CD4-positive, alpha-beta T cell treated with Interleukin-17A for 1 hour (primary cell): ENCODE measurements around the gene OR5H1.
"Not testable (repeated sequence)": the region's sequence is repeated elsewhere in the genome, so short reads cannot be mapped to it uniquely, and the experiment has no call there.

ENCODE experiments used
- DNase-seq: peaks from one replicate; pipeline ENCODE4 v3.0.0-alpha.2; 2020

The OR5H1 gene

DNA sequence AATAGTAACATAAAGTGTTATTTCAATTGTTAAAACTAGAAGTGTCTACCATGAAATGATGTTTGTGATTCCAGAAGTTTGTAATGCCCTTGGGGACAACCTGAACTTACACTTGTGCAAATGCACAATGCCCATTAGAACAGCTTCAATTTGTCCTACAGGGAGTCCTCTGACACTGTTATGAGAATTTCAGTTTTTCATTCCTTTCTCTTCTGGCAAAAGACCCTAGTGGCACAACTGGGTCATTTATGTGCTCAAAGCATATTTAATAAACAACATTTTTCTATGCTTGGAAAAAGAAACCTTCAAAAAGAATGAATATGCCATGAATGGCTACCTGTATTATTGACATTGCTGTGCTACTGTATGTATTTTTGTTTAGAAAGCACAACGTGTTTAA, at the start of gene OR5H1:
Gene OR5H1 (plus strand): TSS at position 301 of the 400 bp plus-strand sequence. CDS start 1,977 bp downstream, outside the sequence.
- no peak for DNase-seq

DNA sequence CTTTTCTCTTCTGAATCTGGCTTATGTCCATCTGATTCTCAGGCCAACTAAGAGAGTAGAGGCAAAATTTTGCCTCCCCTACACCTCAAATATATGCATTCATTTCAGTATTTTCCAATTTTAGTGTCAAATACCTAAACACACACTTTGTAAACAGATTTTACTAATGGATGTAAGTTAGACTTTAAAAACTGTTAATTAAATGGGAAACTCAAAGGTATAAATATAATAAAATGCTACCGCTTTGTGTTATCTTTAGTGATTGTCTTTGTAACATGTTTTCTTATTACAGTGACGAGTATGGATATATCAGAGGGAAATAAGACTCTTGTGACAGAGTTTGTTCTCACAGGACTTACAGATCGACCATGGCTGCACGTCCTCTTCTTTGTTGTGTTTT, 43.6 kb upstream of the OR5H1 start, which contains the start of gene OR5AC2:
Gene OR5AC2 (plus strand): TSS at position 301 of the 400 bp plus-strand sequence. CDS start 0 bp downstream, at position 301.
- no peak for DNase-seq

DNA sequence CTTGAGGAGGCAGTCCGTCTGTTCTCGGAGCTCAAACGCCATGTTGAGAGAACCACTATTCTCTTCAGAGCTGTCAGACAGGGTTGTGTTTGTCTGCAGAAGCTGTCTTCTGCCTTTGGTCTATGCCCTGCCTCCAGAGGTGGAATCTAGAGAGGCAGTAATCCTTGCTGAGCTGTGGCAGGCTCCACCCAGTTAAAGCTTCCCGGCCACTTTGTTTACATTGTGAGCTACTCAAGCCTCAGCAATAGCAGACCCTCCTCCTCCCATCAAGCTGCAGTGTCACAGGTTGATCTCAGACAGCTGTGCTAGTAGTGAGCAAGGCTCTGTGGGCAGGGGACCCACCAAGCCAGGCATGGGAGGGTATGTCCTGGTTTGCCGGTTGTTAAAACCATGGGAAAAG, 34.6 kb upstream of the OR5H1 start:
- no peak for DNase-seq

DNA sequence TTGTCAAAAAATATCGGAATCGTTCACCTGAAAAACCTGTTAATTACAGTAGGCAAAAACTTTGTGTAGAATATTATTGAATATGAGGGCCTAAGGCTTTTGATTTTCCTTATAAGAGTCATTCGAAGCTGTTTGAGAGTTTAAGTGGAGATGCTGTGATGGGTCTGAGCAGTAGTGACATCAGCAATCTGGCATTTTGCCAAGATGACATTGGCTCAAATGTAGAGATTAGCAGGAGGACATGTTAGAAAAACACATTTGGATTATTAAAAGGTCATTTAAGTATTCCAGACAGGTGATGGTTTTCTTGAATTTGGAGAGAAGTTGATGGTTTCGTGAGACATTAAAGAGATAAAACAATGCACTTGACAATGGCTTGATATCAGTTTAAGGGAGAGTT, 30.7 kb upstream of the OR5H1 start:
- no peak for DNase-seq

- no peak for DNase-seq
These were observed 22.4 kb upstream of the OR5H1 start for GRCh38 chr3:98108162-98108561.

GRCh38 chr3:98109807-98110549, 20.5 kb upstream of the OR5H1 start:
- DNase-seq = no peak

DNA sequence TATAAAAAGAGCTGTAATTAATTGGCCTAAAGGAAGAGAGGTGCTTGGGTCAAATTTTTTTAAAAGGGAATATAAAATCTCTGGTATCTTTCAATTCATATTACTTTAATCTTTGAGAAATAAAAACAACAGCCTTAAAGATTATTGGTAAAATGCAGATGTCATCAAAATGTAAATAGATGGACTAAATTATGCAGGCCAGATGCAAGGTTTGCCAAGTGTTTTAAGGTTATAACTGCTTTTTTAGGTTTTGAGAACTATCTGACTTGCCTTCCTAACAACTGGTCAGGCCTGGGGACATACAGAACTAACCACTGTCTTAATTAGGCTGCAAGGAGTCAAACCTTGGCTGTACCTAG, 20.0 kb upstream of the OR5H1 start:
- no peak for DNase-seq

DNA sequence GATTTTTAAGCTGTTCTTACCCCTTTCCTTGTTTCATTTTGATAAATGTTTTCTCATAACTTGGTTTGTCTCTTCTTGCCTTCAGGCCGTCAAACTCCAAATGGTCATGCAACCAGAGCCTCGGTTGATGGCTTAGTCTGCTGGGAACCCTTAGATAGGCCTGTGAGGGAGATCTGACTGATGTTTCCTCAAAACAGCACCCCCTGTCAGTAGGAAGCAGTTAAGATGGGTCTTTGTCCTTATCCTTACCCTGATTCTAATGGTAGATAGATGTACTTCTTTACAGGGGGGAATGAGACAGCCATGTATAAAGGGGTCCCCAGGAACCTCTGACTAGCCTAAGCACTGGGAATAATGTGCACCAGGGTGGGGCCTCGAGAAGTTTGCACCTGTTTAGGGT, 16.3 kb upstream of the OR5H1 start:
- no peak for DNase-seq

GRCh38 chr3:98115717-98116116, 14.8 kb upstream of the OR5H1 start:
- no peak for DNase-seq

GRCh38 chr3:98136631-98137030, 6.1 kb downstream of the OR5H1 start:
- DNase-seq = no peak

DNA sequence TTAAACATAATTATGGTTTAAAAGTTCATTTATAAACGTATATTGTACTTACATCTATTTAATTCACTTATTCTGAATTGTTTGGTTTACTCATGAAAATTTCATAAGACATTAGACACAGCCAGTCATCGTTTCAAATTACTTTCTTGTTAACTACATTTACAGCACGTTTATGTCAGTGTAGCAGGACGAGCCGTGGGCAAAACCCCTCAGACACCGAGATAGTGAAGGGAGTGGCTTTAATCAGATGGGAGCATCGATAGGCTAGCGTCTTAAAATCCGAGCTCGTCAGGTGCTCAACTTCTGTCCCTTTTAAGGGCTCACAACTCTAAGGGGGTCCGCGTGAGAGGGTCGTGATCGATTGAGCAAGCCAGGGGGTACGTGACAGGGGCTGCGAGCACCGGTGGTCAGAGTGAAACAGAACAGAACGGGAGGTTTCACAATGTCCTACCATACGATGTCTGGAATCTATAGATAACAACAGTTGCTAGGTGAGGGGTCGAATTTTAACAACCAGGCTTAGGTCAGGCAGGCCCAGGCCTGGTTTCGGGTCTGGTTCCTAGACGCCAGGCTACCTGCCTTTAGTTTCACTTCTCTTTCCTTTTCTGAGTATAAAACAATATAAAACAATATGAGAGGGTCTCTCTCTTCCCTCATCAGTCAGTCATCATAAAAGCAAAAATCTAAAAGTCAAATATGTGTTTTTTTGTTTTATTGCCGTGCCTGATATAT, 7.5 kb downstream of the OR5H1 start:
- DNase-seq = not testable (repeated sequence)

GRCh38 chr3:98140531-98140930, 10.0 kb downstream of the OR5H1 start:
- no peak for DNase-seq

GRCh38 chr3:98147179-98147578, 16.7 kb downstream of the OR5H1 start, which contains the start of gene OR5H14:
Gene OR5H14, plus strand, starts transcription at chr3:98147479. Its CDS starts 1,907 bp downstream, at chr3:98149386.
- no peak for DNase-seq

GRCh38 chr3:98148751-98149150, 18.2 kb downstream of the OR5H1 start:
- no peak for DNase-seq

DNA sequence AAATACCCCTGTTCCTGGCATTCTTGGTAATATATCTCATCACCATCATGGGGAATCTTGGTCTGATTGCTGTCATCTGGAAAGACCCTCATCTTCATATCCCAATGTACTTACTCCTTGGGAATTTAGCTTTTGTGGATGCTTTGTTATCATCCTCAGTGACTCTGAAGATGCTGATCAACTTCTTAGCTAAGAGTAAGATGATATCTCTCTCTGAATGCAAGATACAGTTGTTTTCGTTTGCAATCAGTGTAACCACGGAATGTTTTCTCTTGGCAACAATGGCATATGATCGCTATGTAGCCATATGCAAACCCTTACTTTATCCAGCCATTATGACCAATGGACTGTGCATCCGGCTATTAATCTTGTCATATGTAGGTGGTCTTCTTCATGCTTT, 18.9 kb downstream of the OR5H1 start:
- not testable (repeated sequence) for DNase-seq

DNA sequence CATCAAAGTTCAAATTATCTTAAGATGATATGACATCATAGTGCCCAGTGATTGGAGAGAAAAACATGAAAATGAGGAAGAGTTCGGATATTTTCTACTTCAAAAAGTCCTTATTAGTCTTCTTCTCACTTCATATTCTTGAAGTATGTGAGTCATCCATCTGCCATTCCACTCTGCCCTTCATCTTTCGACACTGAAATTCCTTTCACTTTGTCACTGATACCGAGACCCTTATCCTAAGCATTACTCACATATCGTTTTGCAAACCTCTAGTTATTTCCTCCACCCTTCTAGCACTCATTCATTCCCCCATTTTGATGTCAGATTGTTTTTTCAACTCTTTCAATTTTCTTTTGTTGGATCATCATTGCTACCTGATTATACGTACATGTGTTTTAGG, 20.7 kb downstream of the OR5H1 start:
- DNase-seq = no peak

GRCh38 chr3:98166396-98166795, 35.9 kb downstream of the OR5H1 start, which contains the start of gene OR5H15:
Gene OR5H15, plus strand, starts transcription at chr3:98166696. Its CDS starts 2,004 bp downstream, at chr3:98168700.
- DNase-seq = no peak

DNA sequence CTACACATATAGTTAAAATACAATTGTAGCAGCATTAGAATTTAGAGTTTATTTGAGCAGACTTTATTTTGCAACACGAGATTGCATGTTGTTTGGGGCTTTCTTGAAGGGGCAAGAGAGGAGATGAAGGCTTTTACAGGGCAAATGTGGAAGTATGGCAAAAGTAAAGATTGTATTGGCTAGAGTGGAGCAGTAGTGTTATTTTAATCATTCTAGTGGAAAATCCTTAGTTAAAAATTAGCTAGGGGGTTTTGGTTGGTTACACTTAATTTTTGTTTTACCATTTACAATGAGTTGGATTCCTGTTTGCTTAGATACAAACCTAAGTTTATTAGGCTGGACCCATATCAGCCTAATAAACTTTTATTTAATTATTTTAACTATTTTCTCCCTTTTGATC, 40.5 kb downstream of the OR5H1 start:
- DNase-seq = no peak

DNA sequence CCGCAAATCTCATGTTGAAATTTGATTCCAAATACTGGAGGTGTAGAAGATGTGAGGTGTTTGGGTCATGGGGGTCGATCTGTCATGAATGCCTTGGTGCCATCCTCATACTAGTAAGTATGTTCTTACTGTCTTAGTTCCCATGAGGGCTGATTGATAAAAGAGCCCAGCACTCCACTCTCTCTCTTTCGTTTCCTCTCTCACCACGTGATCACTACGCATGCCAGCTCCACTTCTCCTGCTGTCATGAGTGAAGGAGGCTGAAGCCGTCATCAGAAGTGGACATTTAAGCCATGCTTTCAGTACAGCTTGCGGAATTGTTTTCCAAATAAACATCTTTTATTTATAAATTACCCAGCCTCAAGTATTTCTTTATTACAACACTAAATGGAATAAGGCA, 42.1 kb downstream of the OR5H1 start:
- no peak for DNase-seq

- DNase-seq = no peak
These were observed 49.9 kb downstream of the OR5H1 start for GRCh38 chr3:98180319-98180890.

GRCh38 chr3:98182196-98182595, 51.7 kb downstream of the OR5H1 start:
- DNase-seq = no peak

DNA sequence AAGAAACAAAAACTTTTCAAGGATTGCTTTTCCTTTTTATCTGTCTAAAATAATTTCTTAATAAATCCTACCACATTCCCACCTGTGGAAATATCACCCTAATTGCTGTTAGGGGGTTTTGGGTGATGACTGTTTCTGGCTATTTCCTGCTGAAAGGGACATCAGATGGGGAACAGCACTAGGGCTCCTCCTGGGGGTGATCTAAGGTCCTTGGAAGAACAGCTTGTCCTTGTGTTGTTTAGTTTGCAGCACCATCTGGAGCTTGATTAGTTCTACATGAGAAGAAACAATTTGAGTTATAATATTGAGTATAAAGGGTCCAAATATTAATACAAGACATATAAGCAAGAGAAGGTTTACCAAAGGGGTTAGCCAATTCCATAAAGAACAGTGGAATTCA, 54.7 kb downstream of the OR5H1 start:
- DNase-seq = no peak
